ENCODE results near the gene CELF6.

DNA sequence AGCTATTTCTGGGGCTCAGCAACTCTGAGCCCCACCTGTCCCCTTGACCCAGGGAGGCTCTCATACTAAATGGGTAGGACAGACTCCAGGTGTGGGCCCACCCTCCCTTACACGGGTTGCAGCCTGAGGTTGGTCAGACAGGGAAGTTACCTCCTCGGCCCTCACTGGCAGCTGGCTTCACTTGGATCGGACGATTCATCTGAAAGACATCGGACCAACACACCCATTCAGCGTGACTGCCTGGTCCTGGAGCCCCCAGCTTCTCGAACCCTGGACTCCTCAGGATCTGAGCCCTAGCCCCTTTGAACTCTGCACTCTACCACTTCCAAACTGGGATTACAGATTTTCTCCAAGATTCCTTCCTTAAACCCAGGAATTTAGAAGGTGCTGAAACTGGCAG, 15.4 kb downstream of the CELF6 start:
- TF ChIP-seq, protein P1, sequence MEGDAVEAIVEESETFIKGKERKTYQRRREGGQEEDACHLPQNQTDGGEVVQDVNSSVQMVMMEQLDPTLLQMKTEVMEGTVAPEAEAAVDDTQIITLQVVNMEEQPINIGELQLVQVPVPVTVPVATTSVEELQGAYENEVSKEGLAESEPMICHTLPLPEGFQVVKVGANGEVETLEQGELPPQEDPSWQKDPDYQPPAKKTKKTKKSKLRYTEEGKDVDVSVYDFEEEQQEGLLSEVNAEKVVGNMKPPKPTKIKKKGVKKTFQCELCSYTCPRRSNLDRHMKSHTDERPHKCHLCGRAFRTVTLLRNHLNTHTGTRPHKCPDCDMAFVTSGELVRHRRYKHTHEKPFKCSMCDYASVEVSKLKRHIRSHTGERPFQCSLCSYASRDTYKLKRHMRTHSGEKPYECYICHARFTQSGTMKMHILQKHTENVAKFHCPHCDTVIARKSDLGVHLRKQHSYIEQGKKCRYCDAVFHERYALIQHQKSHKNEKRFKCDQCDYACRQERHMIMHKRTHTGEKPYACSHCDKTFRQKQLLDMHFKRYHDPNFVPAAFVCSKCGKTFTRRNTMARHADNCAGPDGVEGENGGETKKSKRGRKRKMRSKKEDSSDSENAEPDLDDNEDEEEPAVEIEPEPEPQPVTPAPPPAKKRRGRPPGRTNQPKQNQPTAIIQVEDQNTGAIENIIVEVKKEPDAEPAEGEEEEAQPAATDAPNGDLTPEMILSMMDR (conservative IDR thresholded peaks at IDR 0.05; ENCODE audit: low read depth in 2 of 2), result no peak
- TF ChIP-seq POLR2AphosphoS5 (IDR thresholded peaks at IDR 0.05; ENCODE audit: low read depth), result no peak
- no peak for TF ChIP-seq EZH2 (IDR thresholded peaks at IDR 0.05; ENCODE audit: low read depth, unreplicated experiment)
- no peak for TF ChIP-seq EZH2phosphoT487 (IDR thresholded peaks at IDR 0.05; ENCODE audit: unreplicated experiment)
- TF ChIP-seq, protein P2, sequence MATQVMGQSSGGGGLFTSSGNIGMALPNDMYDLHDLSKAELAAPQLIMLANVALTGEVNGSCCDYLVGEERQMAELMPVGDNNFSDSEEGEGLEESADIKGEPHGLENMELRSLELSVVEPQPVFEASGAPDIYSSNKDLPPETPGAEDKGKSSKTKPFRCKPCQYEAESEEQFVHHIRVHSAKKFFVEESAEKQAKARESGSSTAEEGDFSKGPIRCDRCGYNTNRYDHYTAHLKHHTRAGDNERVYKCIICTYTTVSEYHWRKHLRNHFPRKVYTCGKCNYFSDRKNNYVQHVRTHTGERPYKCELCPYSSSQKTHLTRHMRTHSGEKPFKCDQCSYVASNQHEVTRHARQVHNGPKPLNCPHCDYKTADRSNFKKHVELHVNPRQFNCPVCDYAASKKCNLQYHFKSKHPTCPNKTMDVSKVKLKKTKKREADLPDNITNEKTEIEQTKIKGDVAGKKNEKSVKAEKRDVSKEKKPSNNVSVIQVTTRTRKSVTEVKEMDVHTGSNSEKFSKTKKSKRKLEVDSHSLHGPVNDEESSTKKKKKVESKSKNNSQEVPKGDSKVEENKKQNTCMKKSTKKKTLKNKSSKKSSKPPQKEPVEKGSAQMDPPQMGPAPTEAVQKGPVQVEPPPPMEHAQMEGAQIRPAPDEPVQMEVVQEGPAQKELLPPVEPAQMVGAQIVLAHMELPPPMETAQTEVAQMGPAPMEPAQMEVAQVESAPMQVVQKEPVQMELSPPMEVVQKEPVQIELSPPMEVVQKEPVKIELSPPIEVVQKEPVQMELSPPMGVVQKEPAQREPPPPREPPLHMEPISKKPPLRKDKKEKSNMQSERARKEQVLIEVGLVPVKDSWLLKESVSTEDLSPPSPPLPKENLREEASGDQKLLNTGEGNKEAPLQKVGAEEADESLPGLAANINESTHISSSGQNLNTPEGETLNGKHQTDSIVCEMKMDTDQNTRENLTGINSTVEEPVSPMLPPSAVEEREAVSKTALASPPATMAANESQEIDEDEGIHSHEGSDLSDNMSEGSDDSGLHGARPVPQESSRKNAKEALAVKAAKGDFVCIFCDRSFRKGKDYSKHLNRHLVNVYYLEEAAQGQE (IDR thresholded peaks at IDR 0.05; ENCODE audit: unreplicated experiment), result no peak
- no peak for TF ChIP-seq STAT1 (IDR thresholded peaks at IDR 0.05; ENCODE audit: unreplicated experiment)
- TF ChIP-seq, protein P3, sequence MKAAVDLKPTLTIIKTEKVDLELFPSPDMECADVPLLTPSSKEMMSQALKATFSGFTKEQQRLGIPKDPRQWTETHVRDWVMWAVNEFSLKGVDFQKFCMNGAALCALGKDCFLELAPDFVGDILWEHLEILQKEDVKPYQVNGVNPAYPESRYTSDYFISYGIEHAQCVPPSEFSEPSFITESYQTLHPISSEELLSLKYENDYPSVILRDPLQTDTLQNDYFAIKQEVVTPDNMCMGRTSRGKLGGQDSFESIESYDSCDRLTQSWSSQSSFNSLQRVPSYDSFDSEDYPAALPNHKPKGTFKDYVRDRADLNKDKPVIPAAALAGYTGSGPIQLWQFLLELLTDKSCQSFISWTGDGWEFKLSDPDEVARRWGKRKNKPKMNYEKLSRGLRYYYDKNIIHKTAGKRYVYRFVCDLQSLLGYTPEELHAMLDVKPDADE (IDR thresholded peaks at IDR 0.05), result no peak
